Iris pigment epithelial cell (primary cell): ENCODE data around the gene DLG4.
A peak's percentile ranks its signal among the peaks of the same experiment; 100 is the strongest.

ENCODE experiments used
- DNase-seq: peaks from one replicate; pipeline ENCODE4 v3.0.0-alpha.2; 2011; ENCODE audit warnings: low read depth

Gene DLG4

DNA sequence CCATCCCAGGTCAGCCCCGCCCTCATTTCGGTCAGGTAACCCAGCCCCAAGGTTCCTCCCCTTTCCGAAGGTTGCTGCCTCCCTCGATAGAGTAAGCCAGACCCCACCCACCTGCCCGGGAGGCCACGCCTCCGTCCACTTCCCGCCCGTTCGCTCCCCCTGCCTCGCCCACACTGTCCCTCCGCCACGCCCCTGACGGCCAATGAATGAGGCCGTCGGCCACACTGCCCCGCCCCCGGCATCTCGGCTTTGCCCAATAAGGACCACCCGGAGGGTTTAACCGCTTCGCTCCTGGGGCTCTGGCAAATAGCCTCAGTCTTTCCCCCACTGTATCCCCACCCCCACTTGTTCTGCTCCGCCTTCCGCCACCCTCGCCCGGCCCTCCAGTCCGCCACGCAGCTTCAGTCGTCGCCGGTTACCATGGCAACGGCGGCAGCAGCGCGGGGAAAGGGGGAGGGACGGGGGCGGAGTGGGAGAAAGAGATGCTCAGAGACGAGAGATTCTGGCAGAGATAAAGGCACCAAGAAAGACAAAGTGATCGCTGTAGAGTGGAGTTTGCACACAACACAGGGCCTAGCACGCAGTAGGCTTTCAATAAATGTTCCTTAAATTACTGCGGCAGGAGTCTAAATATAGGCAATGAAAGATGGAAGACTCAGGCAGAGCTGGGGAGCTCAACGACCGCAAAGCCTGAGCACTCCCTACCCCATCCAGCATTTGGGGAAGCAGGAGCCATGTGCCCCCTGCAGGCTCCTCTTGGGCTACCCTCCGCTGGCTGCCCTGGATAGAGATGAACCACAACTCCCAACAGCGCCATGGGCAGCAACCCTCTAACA, 5.1 kb downstream of the DLG4 start:
- peak; percentile 97 for DNase-seq

DNA sequence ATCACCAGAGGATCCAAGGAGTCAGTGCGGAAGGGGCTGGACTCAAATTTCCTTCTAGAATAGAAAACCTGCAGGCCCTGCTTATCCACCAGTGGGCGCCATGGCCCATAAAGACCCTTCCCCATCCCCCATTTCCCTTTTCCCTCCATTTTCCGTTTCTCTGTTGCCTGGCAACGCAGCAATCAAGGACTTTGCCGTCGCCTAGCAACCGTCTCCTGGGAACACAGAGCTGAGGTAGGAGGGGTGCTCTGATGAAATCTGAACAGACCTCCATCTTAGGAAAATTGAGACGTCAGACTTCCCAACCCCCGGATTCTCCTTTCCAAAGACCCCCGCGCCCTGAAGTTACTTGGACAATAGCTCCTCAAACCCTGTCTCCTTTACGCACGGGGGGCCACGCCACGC, 5.7 kb downstream of the DLG4 start:
- DNase-seq, result peak; percentile 86

DNA sequence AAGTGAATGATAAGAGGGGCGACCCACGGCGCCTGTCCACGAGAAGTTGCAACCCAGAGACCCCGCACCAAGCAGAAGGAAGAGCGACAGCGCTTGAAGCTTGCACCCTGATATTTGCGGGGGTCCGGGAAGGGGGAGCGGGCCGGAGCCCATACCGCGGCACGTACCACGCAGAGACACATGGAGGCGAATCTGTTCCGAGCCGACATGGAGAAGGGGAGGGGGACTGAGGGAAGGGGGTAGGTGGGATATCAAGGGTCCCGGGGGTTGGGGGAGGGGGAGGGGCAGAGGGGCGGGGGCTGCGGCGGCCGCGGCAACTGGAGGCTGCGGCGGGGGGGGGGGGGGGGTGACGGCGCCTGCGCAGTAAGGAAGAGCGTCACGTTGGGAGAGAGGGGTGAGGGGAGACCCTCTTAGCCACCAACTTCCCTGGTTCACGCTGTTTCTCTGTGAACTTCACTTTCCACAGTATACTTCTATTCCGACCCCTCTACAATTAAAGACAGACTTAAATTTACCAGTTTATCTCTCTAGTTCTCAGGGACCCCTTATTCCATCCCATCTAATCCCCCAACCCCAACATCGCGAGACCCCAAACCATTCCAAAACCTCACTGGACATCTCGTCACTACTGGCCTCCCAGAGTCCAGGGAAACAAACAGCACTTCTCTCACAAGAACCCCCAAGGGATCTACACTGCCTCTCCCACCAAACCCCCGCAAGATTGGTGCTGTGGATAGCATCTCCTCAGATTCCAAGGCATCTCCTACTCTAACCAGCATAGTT, 8.0 kb downstream of the DLG4 start:
- no peak for DNase-seq

DNA sequence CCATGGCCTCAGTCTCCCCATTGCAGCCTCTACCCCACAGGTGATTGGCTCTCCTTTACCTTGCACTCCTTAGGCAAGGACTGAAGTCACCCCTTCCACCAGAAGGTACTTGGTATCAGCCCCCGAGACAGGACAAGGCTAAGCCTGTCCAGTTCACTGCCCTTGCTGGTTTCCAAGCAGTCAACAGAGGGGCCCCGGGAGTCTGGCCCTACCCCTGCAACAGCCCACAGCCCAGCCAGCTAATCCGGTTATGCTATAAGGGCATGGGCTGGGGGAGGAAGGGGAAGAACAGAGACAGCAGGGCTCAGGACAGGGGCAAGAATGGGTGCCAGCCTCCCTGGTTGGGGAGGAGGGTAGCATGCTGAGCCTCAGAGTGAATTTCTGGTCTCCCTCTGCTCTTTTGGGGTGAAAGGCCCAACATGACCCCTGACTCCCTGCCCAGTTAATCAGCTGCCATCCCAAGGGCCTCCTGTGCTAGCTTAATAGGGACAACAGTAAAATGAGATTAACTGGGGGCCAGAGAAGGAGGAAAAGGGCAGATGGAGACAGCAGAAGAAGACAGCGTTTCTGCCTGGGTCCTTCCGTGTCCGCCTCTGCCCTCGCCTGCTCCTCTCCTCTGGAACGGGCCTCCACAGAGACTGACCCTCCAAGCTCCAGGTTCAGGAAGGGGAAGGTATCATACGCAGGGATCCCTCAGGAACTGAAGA, 10.7 kb downstream of the DLG4 start:
- DNase-seq, result no peak

DNA sequence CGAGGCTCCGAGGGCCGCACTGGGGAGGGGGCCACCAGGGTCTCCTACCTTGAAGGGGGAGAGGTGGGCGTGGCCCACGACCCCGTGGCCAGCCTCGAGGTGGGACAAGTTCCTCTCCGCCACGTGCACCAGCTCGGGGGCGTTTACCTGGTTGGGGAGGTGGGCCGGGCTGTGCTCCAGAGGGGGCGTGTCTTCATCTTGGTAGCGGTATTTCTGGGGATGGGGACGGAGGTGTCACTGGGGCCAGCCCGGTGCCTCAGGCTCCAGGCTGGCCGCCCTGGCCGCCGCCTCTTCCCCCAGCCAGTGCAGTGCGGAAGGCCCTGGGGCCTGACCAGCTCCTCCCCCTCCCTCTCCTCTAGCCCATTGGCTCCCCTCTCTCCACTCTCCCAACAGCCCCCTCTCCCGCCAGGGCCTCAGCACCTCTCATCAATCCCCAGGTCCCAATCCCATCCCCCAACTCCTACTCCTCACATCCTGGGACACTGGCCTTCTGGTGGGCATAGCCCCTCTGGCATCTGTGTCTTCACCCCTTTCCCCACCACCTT, 11.5 kb downstream of the DLG4 start:
- no peak for DNase-seq

DNA sequence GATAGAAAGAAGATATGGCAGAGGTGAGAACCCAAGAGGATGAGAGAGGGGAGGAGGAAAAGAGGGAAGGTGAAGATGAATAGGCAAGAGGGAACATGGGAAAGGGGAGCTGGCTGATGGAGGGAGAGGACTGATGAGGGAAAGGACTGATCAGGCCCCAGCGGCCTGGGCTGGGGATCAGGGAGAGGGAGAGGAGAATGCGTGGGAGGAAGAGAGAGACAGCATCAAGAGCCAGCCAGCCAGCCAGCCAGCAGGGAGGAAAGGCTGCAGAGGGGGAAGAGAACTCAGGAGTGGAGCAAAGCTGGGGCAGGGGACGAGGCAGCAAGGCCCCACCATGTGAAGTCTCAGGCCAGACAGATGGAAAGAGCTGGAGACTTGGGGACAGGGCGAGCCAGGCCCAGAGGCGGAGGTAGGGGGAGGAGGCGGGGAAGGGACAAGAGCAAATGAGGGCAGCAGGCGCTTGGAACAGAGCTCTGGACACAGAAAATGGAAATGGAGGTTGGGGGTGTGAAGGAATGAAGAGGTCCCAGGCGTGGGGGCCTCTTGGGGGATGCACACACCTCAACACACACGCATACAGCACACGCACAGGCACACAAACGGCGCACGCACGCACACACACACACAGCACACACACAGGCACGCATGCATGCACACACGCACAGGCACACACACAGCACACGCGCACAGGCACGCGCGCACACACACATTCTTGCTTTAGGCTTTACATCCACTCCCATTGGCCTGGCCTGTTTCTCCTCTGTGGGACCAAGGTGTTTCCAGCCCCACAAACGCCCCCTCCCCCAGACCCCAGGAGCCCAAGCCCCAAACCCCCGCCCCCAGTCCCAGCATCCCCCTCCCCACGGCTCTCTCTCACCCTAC, 12.3 kb downstream of the DLG4 start:
- DNase-seq, result peak; percentile 41

DNA sequence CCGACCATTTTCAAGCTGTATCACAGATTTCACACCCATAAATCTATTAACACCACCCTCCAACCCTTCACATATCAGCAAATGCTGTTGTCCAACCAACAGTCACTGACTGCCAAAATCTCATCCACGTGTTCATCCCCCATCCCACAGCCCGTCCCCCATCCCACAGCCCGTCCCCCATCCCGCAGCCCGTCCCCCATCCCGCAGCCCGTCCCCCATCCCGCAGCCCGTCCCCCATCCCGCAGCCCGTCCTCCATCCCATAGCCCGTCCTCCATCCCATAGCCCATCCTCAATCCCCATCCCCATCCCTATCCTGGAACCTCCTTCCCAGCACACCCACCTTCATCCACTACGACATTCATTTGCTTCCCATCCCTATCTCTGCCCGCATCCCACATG, 14.1 kb downstream of the DLG4 start:
- DNase-seq, result no peak

DNA sequence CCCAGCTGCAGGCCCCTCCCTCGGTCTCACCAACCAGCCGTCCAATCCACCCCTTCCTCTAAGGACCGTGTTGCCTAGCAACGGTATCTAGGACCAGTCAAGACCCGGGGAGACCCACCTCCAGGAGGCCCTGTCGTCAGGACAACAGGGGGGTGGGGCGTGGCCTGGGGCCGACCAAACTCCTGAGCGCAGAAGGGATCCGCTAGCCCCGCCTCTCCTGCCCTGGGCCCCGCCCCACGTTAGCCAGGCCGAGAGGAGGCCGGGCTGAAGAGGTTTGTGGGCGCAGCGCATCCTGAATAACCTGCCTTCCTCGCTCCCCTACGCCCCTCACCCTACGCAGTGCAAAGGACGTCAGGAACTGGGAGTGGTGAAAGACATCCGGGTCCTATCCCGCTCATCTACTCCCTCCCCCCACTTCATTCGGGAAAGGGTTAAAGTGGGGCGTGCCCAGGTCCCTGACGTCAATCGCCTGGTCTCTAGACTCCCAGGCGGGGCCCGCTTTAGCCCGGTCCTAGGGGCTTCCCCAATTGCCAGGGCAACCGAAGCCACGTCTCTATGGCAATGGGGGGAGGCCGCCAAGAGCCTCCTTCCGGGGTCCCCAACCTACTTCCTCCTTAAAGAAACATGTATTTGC, 14.7 kb downstream of the DLG4 start:
- DNase-seq, result peak; percentile 83

DNA sequence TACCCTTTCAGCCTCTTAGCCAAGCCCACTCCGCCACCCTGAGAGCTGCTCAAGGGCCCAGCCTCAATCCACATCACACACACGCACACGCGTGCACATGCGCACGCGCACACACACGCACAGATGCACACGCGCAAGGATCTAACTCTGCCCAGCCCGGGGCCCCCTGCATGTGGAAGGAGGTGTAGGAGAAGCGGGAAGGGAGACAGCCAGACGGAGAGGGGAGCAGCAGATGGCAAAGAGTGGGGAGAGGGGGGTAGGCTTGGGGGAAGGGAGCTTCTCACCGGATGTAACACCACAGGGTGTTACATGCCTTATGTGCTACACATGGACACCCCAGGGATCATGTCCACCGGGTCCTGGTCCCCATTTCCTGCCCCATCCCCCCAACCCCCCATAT, 15.3 kb downstream of the DLG4 start:
- DNase-seq, result no peak

DNA sequence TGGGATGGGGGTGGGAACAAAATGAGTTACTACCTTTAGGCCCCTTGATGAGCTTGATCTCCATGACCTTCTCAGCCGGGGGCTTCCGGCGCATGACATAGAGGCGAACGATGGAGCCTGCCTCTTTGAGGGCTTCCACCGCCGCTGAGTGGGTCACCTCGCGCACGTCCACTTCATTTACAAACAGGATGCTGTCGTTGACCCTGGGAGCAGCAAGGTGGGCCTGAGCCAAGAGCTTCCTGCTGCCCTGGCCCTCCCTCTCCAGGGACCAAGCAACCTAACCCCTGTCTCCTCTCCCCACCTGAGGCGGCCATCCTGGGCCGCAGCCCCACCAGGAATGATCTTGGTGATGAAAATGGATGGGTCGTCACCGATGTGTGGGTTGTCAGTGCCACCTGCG, 16.2 kb downstream of the DLG4 start:
- DNase-seq, result no peak

DNA sequence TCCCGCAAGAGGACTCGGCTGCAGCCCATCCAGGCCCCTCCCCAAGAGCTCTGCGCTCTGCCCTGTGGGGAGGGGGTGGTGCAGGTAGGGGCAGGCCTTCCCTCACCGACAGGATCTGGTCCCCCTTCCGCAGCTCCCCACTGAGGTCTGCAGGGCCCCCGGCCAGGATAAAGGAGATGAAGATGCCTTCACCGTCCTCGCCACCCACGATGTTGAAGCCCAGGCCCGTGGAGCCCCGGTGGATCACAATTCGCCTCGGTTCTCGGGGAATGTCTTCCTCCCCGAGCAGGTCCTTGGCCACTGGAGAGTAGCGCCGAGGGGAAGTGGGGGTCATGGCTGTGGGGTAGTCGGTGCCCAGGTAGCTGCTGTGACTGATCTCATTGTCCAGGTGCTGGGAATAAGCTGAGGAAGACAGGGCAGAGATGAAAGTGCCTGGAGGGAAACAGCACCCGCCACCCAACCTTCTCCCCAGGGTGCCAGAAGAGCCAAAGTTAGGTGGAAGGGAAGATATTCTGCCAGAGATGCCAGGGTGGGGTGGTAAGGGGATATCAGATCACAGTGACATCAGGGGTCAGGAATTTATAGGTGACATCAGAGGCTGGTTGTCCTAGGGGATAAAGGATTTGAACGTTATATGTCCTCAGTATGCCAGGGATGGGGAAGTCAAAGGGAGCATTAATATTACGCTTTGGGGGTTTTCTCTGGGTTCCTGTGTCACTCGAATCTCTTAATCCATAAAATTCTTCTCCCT, 22.8 kb downstream of the DLG4 start:
- no peak for DNase-seq

DNA sequence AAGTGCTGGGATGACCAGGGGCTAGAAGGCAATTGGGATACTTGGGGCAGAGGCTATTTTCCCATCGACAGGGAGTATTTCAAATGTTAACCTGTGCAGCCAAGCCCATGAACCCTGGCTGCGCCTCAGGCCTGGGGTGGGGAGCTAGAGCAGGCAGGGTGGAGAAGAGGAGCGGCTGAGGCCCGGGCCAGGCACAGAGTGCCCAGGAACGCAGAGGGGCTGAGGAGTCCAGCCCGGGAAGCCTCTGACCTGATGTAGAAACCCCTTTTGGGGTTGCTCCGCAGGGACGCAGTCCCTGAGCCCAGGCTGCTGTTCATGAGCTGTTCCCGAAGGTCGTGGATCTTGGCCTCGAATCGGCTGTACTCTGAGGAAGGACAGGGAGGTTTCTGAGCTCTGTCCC, 23.7 kb downstream of the DLG4 start:
- DNase-seq, result no peak

DNA sequence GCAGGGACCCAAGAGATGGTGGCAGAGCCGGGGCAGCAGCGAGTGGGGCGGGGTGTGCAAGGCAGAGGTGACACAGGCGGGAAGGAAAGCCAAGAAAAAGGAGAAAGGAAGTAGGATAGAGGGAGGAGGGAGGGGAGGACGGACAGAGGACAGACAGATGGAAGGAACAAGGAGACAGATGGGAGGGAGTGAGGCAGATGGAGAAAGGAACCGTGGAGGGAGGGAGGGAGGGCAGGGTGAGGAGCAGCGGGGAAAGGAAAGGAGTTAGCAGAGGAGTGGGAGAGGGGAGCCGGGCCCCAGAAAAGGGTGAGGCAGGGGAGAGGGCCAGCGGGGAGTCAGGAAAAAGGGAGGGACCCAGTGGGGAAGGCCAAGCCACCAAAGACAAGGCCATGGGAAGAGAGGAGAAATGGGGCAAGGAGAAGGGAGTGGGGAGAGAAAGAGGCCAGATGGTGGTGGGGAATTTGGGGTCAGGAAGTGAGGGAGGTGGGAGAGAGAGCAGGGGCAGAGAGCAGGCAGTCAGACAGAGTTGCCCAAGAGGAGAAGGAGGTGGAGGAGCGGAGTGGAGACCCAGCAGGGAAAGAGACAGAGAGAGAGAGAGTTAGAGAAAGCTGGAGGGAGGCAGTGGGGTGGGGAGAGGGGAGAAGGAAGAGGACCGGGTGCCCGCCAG, 27.2 kb downstream of the DLG4 start:
- DNase-seq, result no peak

DNA sequence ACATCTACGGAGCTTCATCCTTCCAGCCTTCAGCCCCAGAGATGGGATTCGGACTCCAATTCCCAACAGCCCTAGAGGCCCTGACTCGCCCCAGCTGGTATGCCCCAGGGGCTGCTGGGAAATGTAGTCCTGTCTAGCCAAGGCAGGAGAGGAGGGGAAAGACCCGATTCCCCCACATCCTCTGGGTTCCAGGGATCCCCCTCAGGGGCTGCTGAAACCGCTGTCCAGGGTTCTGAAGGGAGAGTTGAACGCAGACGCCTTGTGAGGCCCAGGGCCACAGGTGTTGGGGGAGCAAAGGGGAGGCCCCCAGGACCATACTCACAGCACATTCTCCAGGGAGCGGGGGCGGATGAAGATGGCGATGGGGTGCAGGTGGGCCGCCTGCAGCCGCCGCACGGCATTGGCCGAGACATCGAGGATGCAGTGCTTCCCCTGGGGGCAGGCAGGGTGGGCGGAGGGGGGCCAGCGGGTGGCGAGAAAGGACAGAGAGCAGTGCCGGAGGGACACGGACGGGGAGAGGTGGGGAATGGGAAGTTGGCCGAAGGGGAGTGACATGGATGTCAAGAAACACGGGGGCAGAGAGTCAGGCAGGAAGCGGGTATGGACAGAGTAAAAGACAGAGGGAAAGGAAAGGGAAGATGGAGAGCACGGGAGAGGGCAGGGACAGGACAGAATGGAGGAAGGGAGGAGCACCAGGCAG, 27.9 kb downstream of the DLG4 start:
- DNase-seq, result peak; percentile 30

DNA sequence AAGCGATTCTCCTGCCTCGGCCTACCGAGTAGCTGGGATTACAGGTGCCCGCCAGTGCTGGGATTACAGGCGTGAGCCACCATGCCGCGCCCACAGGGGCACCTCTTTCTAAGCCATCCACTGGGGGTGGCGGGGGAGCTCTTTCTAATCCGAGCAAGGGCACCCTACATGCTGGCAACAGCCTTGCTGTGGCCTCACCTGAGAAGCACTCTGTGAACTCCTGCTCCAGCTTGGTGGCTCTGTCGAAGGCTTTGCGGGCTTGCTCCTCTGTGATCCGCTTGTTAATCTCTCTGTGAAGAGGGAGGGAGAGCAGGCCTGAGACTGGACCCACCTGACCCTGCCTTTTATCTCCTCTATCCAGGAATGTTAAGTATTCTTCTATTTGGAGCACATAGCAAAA, 28.6 kb downstream of the DLG4 start:
- no peak for DNase-seq

DNA sequence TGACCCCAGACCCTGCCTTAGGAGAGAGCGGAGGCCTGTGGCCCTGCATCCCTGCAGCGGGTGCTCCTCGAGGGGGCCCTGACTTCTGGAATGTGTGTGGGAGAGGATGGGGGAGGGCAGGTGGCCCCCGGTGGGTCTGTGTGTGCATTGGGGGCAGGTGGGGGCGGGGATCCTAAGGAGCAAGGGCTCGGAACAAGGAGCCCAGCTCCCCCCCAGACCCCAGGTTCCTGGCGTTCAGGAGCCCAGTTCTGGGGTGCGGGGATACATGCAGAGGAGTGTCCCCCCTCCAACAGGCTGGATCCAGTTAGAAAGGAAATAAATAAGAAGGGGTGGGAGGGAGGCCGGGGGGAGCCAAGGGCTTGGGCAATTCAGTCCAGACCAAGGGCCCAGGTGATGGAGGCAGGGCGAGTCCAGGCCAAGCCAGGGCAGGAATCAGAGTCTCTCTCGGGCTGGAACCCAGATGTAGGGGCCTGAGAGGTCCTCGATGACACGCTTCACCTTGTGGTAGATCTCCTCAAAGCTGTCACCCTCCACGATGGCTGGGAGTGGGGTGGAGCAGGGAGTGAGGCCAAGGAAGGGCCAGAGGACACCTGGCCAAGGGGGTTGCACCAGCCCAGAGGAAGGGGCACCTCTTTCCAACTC, 29.2 kb downstream of the DLG4 start:
- no peak for DNase-seq

DNA sequence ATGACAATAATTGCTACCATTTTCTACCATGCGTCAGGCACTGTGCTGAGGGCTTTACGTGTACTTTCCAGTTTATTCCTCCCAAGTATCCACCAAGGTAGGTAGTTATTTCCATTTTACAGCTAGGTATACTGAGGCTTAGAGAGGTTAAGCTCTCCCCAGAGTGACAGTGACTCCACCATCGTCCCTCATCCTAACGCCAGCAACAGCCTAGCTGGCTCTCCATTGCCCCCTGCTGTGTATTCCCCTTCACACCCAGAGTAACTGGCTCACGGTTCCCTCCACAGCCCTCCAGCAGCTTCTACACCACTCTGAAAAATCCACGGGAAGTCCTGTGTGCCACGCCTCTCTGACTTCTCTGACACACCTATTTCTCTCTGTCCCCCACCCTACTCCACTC, 33.4 kb downstream of the DLG4 start:
- no peak for DNase-seq

DNA sequence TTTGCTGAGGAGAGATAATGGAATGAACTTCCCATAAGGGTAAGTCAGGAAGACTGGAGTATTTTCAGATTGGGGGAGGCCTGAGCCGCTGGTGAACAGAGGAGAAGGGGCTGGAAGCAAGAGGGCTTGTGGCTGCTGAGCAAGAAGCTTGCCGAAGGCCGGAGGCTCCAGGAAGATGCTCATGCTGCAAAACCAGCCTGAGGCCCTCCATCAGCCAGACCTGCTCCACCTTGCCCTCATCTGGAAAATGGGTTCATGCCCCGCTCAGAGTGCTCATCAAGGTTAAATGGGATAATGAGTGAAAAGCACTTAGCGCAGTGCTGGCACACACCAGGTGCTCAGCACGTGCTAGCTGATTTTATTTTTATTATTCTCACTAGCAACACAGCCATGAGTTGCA, 35.0 kb downstream of the DLG4 start:
- DNase-seq, result no peak

DNA sequence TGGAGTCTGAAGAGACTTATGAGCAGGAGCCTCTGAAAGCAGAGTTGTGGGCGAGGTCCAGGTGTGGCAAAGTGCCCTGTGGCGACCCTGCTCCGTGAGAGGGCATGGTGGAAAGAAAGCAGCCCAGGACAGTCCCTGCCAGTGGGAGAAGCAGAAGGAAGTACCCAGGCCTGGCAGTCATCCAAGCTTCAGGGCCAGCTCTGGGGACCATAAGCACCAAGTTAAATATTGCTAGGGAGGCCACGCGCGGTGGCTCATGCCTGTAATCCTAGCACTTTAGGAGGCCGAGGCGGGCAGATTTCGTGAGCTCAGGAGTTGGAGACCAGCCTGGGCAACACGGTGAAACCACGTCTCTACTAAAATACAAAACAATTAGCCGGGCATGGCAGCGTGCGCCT, 35.5 kb downstream of the DLG4 start:
- no peak for DNase-seq
